A549 (cell line): ENCODE measurements around the gene POLD2.

Source experiments
- CBX8 ChIP-seq: fragments of 200-600 bp; sonication (generic); IDR thresholded peaks from 2 replicates; pipeline ENCODE4 v1.6.1; 2016
- CEBPB ChIP-seq, 2 experiments: fragments of >200 bp in 1 of 2; sonication (Bioruptor Twin) in 1 of 2; formaldehyde crosslinking in 1 of 2; IDR thresholded peaks; 2 replicates each; pipeline ENCODE4 v1.6.1; 2012 to 2016
- CTCF ChIP-seq: fragments of >200 bp; sonication (Bioruptor Twin); formaldehyde crosslinking; IDR thresholded peaks from 3 replicates; pipeline ENCODE4 v1.5.1; 2016
- EP300 ChIP-seq, 2 experiments: fragments of >200 bp; sonication (Bioruptor Twin); formaldehyde crosslinking; IDR thresholded peaks; 2 replicates in 1 of 2; 3 replicates in 1 of 2; pipeline ENCODE4 v1.6.1; 2016 to 2017
- JUN ChIP-seq, 2 experiments: fragments of >200 bp; sonication (Bioruptor Twin); formaldehyde crosslinking; IDR thresholded peaks; 2 replicates in 1 of 2; 3 replicates in 1 of 2; pipeline ENCODE4 v1.6.1; 2016 to 2017
- POLR2AphosphoS2 ChIP-seq: conservative IDR thresholded peaks from 2 replicates; pipeline ENCODE4 v1.6.1; 2012; ENCODE audit warnings: low read length, improper control_type of control experiment, inconsistent platforms
- RAD21 ChIP-seq, 2 experiments: fragments of >200 bp in 1 of 2; sonication (Bioruptor Twin) in 1 of 2; formaldehyde crosslinking in 1 of 2; IDR thresholded peaks in 1 of 2; conservative IDR thresholded peaks in 1 of 2; 2 replicates in 1 of 2; 3 replicates in 1 of 2; pipeline ENCODE4 v1.6.1; 2012 to 2018; ENCODE audit warnings: inconsistent platforms in 1 of 2
- REST ChIP-seq: fragments of 200-600 bp; sonication (generic); IDR thresholded peaks from 2 replicates; pipeline ENCODE4 v1.6.1; 2016; ENCODE audit warnings: antibody characterized with exemption, mild to moderate bottlenecking, moderate library complexity
- SMC3 ChIP-seq: fragments of >200 bp; sonication (Bioruptor Twin); formaldehyde crosslinking; IDR thresholded peaks from 3 replicates; pipeline ENCODE4 v1.6.1; 2018; ENCODE audit warnings: inconsistent platforms
- ZNF302 ChIP-seq: fragments of 250-450 bp; sonication (Bioruptor Pico); IDR thresholded peaks from 2 replicates; pipeline ENCODE4 v1.9.0; 2021; ENCODE audit warnings: inconsistent platforms, mild to moderate bottlenecking, moderate library complexity
- TF ChIP-seq, protein P1 (sequence below): fragments of 150-350 bp; IDR thresholded peaks from 2 replicates; pipeline ENCODE4 v1.6.1; 2014; ENCODE audit warnings: low read depth, mild to moderate bottlenecking, low read length
- TF ChIP-seq, protein P2 (sequence below): fragments of 450-650 bp; IDR thresholded peaks from 2 replicates; pipeline ENCODE4 v1.6.1; 2014; ENCODE audit warnings: antibody characterized with exemption

- TF ChIP-seq RAD21 (conservative IDR thresholded peaks at IDR 0.05 in 1 of 2, IDR thresholded peaks at IDR 0.05 in 1 of 2), result no peak
- no peak for TF ChIP-seq REST
- no peak for TF ChIP-seq CTCF
- TF ChIP-seq, protein P1, sequence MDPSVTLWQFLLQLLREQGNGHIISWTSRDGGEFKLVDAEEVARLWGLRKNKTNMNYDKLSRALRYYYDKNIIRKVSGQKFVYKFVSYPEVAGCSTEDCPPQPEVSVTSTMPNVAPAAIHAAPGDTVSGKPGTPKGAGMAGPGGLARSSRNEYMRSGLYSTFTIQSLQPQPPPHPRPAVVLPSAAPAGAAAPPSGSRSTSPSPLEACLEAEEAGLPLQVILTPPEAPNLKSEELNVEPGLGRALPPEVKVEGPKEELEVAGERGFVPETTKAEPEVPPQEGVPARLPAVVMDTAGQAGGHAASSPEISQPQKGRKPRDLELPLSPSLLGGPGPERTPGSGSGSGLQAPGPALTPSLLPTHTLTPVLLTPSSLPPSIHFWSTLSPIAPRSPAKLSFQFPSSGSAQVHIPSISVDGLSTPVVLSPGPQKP, result no peak
- no peak for TF ChIP-seq CEBPB (IDR thresholded peaks at IDR 0.05)
- no peak for TF ChIP-seq POLR2AphosphoS2
- TF ChIP-seq, protein P2, sequence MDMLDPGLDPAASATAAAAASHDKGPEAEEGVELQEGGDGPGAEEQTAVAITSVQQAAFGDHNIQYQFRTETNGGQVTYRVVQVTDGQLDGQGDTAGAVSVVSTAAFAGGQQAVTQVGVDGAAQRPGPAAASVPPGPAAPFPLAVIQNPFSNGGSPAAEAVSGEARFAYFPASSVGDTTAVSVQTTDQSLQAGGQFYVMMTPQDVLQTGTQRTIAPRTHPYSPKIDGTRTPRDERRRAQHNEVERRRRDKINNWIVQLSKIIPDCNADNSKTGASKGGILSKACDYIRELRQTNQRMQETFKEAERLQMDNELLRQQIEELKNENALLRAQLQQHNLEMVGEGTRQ, result no peak
- no peak for TF ChIP-seq SMC3
- TF ChIP-seq JUN (IDR thresholded peaks at IDR 0.05), result no peak
- TF ChIP-seq CBX8, result no peak
- TF ChIP-seq EP300 (IDR thresholded peaks at IDR 0.05), result no peak
- no peak for TF ChIP-seq ZNF302 (CRISPR knock-in tag)
Measured at GRCh38 chr7:44080686-44081265, 42.6 kb downstream of the POLD2 start.
